ENCODE results near the gene GSTM2.
"Not testable (repeated sequence)": the region's sequence is repeated elsewhere in the genome, so short reads cannot be mapped to it uniquely, and the experiment has no call there.

Gene GSTM2

GRCh38 chr1:109677459-109677858 is 9.6 kb downstream of the GSTM2 start:
- H3K4me3 ChIP-seq (ENCODE audit: low read depth, low read length), result no peak overlapping the region
- TF ChIP-seq CTCF (IDR thresholded peaks at IDR 0.05), result no peak

GRCh38 chr1:109678637-109679036 is 10.8 kb downstream of the GSTM2 start:
- not testable (repeated sequence) for H3K4me1 ChIP-seq; H3K9ac ChIP-seq; H3K27ac ChIP-seq; H3K27me3 ChIP-seq (ENCODE audit: control insufficient read depth, insufficient read depth, low read length); H3K4me3 ChIP-seq (ENCODE audit: low read depth, low read length); H3K4me2 ChIP-seq (ENCODE audit: low read length); H3K36me3 ChIP-seq (ENCODE audit: control insufficient read depth, insufficient read depth, low read length); H2AFZ ChIP-seq; H3K9me3 ChIP-seq (ENCODE audit: control insufficient read depth, low read length); H3K79me2 ChIP-seq

More at GRCh38 chr1:109677459-109677858, 9.6 kb downstream of the GSTM2 start:
- Histone ChIP-seq H3K9me3 (ENCODE audit: control insufficient read depth, low read length) (no peaks in the 10 kb centered on the region), H3K27ac (no peak overlapping the region), H3K79me2 (no peaks in the 10 kb centered on the region), H3K27me3 (ENCODE audit: control insufficient read depth, insufficient read depth, low read length) (no peaks in the 10 kb centered on the region), H2AFZ (no peak overlapping the region), H3K4me2 (ENCODE audit: low read length) (no peak overlapping the region), H3K9ac (no peak overlapping the region), H3K4me1 (no peaks in the 10 kb centered on the region), H3K36me3 (ENCODE audit: control insufficient read depth, insufficient read depth, low read length) (no peaks in the 10 kb centered on the region)

- not testable (repeated sequence) for H3K9ac ChIP-seq; H3K9me3 ChIP-seq (ENCODE audit: control insufficient read depth, low read length); H3K79me2 ChIP-seq; H3K27ac ChIP-seq; H3K4me1 ChIP-seq; H3K36me3 ChIP-seq (ENCODE audit: control insufficient read depth, insufficient read depth, low read length); H3K27me3 ChIP-seq (ENCODE audit: control insufficient read depth, insufficient read depth, low read length); H2AFZ ChIP-seq; H3K4me2 ChIP-seq (ENCODE audit: low read length); H3K4me3 ChIP-seq (ENCODE audit: low read depth, low read length)
Observed at GRCh38 chr1:109684777-109685176, 16.9 kb downstream of the GSTM2 start.

- not testable (repeated sequence) for H3K9ac ChIP-seq; H3K27ac ChIP-seq; H3K79me2 ChIP-seq; H3K9me3 ChIP-seq (ENCODE audit: control insufficient read depth, low read length); H3K4me1 ChIP-seq; H3K4me3 ChIP-seq (ENCODE audit: low read depth, low read length); H2AFZ ChIP-seq; H3K36me3 ChIP-seq (ENCODE audit: control insufficient read depth, insufficient read depth, low read length); H3K4me2 ChIP-seq (ENCODE audit: low read length); H3K27me3 ChIP-seq (ENCODE audit: control insufficient read depth, insufficient read depth, low read length)
Observed at GRCh38 chr1:109685399-109685798, 17.5 kb downstream of the GSTM2 start.

- not testable (repeated sequence) for H3K27me3 ChIP-seq (ENCODE audit: control insufficient read depth, insufficient read depth, low read length); H3K79me2 ChIP-seq; H3K4me2 ChIP-seq (ENCODE audit: low read length); H3K4me1 ChIP-seq; H3K36me3 ChIP-seq (ENCODE audit: control insufficient read depth, insufficient read depth, low read length); H3K9me3 ChIP-seq (ENCODE audit: control insufficient read depth, low read length); H3K9ac ChIP-seq; H3K27ac ChIP-seq; H2AFZ ChIP-seq; H3K4me3 ChIP-seq (ENCODE audit: low read depth, low read length)
Observed at GRCh38 chr1:109685890-109686289, 18.0 kb downstream of the GSTM2 start.

GRCh38 chr1:109687109-109687508 is 19.3 kb downstream of the GSTM2 start:
- not testable (repeated sequence) for H3K4me3 ChIP-seq (ENCODE audit: low read depth, low read length); H3K27me3 ChIP-seq (ENCODE audit: control insufficient read depth, insufficient read depth, low read length); H3K4me2 ChIP-seq (ENCODE audit: low read length); H3K27ac ChIP-seq; H3K36me3 ChIP-seq (ENCODE audit: control insufficient read depth, insufficient read depth, low read length); H2AFZ ChIP-seq; H3K9me3 ChIP-seq (ENCODE audit: control insufficient read depth, low read length); H3K79me2 ChIP-seq; H3K4me1 ChIP-seq; H3K9ac ChIP-seq

- H3K4me2 ChIP-seq (ENCODE audit: low read length), result no peak within 1 kb of the TSS
- no peaks in the 10 kb centered on the region for H3K36me3 ChIP-seq (ENCODE audit: control insufficient read depth, insufficient read depth, low read length)
- H3K27me3 ChIP-seq (ENCODE audit: control insufficient read depth, insufficient read depth, low read length), result no peaks in the 10 kb centered on the region
- H3K4me3 ChIP-seq (ENCODE audit: low read depth, low read length), result no peak within 1 kb of the TSS
- H3K9ac ChIP-seq, result no peak within 1 kb of the TSS
- TF ChIP-seq CTCF (IDR thresholded peaks at IDR 0.05), result no peak
- no peaks in the 10 kb centered on the region for H3K79me2 ChIP-seq
- no peak within 1 kb of the TSS for H3K27ac ChIP-seq
- no peaks in the 10 kb centered on the region for H3K4me1 ChIP-seq
- H3K9me3 ChIP-seq (ENCODE audit: control insufficient read depth, low read length), result no peaks in the 10 kb centered on the region
- no peak within 1 kb of the TSS for H2AFZ ChIP-seq
Observed at GRCh38 chr1:109687641-109688499, 20.0 kb downstream of the GSTM2 start, which contains the start of gene GSTM1. Gene GSTM1 (plus strand): TSS chr1:109687817. CDS start chr1:109687874, 57 bp downstream.

Measured in parathyroid adenoma (tissue), 2 donors.